GM18502 (cell line): ENCODE results near the gene CYB5R3.
"Not testable (repeated sequence)": the region's sequence is repeated elsewhere in the genome, so short reads cannot be mapped to it uniquely, and the experiment has no call there.

Experiments
- ATAC-seq: cut with Tn5 transposase; IDR thresholded peaks from one replicate; pipeline ENCODE4 v1.9.1; 2021; ENCODE audit warnings: mild to moderate bottlenecking; ENCODE audit not compliant: unreplicated experiment, poor library complexity

Gene CYB5R3

DNA sequence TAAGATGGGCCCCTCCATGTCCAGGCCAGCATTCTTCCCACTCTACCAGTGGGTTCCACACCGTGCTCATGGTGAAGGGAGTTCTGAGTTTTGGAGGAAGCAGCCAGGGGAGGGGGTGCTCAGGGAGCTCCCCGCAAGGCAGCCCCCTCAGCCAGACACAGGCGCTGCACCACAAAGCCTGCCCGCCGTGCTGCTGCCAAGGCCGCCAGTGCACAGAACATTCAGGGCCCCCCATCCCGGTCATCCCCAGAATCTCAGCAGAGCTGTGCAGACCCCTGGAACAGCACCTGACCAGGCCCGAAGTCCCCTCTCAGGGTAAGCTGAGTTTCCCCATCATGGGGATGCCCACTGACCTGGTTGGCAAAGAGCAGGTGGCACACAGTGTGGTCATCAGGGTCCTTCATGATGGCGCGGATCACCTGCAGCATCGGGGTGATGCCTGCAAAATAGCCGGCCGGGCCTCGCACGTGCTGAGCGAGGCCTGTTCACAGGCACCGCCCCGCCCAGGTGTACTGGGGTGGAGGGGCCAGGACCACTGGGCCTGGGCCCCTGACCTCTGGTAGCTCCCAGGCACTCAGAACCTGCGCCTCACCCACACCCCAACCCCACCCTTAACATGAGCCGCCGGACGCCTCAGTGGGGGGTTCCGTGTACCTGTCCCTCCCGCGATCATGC is 22.1 kb downstream of the CYB5R3 start:
- no peak for ATAC-seq

DNA sequence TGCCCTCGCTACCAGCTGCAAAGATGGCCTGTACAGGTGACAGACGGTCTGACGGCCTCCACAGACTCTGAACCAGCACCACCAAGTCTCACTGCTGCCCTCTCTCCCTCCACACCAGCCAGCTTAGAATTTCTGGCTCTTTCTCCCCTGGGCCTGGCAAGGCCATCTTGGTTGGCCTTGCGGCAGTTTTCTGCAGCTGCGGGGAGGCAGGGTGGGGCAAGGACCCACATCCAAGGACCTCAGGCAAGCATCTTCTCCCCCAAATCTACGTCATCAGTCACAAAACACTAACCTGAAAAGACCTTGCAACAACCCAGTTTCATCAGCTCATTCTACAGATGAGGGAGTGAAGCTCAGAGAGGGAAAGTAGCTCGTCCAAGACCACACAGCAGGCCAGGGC is 22.8 kb downstream of the CYB5R3 start:
- no peak for ATAC-seq

DNA sequence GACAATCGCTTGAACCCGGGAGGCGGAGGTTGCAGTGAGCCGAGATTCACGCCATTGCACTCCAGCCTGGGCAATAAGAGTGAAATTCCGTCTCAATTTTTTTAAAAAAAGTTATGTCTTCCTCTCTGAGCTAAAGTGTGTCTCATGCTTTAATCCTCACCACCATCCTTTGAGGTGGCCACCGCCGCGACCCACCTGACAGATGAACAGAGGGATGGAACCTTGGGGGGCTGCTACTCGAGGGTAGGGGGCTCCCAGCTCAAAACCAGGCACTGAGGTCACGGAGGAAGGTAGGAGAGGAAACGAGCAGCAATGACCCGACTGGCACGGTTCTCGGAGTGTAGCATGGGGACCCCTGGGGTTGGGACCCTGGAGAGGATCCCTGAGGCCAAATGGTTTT is 23.8 kb downstream of the CYB5R3 start:
- ATAC-seq = no peak

DNA sequence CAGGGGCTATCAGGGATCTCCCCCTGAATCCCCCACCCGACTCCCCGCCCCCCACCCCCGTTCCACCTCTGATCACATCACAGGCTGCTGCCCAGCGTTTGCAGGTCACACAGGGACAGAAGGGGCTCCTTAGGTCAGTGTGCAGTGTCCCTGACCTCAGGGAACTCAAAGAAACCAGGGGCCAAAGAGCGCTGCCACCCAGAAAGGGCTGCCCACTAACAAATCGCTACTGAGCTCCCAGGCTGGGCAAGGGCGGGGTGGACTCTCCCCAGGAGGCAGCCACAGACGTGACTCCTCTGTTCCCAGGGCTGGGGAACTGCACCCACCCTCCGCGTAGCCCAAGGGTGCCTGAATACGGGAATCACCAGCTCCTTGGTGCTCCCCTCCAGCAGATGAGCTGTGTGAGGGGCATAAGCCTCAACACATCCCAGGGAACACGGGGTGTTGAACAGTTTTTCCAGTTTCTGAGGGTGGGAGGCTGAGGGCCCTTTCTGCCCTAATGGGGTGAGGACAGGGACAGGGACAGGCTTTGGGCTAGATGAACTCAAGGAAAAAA is 24.6 kb downstream of the CYB5R3 start:
- ATAC-seq = no peak

DNA sequence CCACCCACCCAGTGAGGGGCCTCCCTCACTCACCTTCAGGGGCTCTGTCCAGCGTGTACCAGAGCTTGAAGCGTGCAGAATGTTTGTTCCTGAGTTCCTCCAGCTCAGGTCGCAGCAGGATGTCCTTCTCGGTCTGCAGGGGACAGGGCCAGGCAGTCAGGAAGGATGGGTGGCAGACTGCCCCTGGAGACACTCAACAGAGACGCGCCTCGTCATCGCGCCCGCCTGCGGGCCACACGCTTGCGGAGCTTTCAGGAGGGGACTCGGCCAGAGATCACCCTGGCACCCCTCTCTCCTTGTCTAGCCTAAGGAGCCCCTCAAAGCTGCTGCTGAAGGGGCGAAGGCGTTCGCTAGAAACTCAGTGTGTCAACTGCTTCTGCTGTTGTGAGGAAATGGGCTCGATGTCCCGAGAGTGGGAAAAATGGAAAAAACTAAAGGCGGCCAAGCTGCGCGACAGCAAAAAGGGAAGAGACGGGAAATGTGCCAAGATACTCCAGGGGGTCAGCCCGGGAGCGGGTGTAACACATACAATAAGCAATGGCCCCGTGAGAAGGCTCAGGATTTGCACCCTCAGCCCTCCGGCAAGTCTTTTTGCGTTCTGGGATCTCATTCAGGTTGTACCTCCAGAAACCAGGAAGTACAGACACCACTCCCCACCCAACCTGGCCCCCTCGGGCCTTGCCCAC is 25.3 kb downstream of the CYB5R3 start:
- ATAC-seq = no peak

DNA sequence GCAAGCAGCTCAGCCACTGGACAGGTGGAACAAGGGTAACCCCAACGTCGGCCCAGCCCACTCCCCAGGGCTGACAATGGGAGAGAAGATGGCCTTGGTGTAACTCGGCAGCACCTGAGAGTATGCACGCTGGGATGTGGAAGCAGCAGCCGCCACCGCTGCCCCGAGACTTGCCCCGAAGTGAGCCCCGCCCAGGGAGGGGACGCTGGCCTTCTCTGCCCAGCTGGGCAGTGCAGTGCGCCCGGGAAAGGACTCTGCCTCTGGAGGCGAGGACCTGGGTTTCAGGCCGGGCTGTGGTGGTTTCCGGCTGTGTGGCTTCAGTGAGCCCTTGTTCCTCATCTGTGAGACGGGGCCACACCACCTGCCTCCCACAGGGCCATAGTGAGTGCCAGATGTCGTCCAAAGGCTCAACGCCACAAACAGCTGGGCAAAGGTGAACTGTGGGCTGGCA is 25.9 kb downstream of the CYB5R3 start:
- ATAC-seq = no peak

DNA sequence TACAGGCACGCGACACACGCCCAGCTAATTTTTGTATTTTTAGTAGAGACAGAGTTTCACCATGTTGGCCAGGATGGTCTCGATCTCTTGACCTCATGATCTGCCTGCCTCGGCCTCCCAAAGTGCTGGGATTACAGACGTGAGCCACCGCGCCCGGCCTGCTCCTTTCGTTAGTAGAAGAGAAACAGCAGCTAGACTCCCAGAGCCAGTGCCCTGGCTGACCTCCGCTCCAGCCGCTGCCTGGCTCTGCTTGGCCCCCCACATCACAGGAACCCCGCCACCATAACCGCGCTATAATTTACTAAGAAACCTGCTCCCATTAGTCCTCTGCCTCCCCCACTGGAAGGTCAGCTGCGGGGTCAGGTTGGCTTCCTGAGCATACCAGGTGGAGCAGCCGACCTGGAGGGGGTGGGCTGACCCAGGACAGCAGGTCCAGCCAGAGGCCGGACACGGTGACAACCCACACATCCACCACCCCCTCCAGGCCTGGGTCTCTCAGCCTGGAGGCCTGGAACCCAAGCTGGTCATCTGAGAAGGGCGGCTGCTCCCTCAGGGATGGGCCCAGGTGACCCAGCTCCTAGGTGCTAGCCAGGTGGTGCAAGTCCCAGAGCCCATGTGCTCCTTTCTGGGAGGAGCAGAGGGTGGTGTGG is 27.0 kb downstream of the CYB5R3 start:
- no peak for ATAC-seq

DNA sequence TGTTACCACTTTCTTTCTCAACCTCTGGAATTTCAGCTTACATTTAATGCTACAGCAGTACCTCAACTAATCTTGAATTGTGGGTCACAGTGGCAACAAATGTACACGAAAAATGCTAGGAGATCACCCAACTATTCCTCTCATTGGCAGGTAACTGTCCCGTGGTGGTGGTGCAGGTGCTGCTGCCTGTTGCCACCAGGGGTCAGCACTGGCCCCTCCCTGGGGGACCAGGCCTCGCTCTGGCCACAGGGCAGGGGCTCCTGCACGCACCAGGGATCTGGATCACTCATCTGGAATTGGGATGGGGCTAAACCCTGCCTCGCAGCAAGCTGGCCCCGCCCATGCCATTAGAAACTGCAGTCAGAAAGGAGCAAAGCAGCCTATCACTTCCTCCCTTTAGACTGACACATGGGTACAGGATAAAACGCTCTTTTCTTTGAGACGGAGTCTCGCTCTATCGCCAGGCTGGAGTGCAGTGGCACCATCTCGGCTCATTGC is 27.6 kb downstream of the CYB5R3 start:
- no peak for ATAC-seq

DNA sequence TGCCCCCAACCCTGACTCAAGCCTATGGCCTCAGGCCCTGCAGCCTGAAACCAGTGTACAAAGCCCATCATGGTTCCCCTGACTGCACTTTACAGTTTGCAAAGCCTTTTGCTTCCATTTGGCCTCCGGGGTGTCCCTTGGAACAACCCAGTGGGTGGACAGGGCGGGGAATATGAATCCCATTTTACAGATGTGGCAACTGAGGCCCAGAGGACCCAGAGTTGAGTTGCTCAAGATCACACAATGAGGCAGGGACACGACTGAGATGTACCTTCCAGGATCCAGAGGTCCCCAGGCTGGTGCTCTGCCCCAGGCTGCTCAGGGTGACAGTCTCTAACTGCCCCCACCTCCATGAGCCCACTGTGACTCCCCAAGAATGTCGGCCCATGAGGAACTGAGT is 29.1 kb downstream of the CYB5R3 start:
- ATAC-seq = no peak

DNA sequence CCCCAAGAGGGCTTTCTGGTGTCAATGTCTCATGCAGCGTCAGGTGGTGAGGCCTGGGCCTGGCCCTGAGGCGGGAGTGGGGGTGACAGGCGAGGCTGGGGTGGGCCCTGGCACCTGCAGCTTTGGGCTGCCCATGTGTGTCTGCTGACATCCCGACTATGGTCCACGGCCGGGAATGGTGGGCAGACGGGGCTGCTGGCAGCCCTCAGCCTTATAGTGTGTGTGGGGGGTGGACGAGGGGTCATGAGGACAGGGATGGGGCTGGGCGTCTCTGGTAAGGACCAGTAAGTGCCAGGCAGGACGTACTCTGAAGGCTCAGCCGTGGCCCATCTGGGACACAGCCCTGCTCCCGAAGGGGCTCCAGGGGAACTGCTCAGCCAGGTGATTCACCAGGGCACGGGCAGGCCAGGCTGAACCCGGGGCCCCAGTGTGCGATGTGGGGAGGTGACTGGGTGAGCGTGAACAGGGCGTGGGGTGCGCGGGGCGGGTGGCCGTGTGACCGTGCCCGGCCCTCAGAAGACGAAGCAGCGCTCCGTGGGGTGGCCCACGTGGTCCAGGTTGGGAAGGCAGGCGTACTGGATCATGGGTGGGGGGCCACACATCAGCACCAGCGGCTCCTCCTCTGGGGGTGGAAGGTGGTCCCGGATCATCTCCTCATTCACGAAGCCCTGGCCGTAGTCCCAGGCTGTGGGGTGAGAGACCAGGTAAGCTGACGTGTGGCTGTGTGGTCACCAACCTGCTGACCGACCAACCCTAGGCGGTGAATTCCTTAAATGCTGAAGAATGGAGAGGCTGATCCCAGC is 29.7 kb downstream of the CYB5R3 start:
- no peak for ATAC-seq

DNA sequence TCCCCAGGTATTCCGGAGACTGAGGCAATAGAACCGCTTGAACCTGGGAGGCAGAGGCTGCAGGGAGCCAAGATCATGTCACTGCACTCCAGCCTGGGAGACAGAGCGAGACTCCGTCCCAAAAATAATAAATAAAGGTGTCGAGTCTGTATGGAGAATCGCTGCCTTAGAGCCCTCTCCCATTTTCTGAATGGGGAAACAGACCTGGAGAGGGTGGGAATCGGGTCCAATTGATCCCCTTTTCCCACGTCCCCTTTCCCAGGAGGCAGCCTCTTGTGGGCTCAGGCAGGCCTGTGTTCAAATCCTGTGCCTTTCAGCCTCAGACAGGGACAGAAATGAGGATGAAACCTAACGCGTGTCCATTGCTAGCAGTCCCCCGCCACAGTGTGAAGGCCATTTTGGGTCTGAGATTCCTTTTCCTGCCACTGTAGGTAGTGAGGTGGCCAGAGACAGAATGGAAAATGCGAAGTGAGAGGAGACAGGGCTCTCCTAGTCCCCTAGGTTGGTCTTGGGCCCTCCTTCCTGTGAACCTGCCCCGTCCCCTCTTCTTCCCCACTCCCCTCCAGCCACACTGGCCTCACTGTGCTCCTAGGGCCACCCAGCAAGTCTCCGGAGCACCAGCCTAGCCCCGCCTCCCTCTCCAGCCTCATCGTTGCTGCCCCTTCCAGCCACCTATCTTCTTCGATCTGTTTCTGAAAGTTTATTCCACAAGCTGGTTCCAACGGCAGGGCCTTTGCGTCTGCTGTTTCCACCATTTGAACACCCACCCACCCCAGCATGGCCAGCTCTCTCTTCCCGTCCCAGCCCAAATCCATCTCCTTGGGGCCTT is 31.8 kb downstream of the CYB5R3 start:
- ATAC-seq = no peak

DNA sequence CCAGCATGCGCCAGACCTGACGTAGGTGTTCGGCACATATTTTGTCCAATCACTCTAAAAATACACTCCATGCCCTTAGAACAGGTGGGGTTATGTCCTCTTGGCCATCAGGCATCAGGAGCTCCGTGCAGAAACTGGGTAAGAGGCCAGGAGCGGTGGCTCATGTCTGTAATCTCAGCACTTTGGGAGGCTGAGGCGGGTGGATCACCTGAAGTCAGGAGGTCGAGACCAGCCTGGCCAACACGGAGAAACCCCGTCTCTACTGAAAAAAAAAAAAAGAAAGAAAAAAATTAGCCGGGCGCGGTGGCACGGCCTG is 33.4 kb downstream of the CYB5R3 start:
- not testable (repeated sequence) for ATAC-seq

DNA sequence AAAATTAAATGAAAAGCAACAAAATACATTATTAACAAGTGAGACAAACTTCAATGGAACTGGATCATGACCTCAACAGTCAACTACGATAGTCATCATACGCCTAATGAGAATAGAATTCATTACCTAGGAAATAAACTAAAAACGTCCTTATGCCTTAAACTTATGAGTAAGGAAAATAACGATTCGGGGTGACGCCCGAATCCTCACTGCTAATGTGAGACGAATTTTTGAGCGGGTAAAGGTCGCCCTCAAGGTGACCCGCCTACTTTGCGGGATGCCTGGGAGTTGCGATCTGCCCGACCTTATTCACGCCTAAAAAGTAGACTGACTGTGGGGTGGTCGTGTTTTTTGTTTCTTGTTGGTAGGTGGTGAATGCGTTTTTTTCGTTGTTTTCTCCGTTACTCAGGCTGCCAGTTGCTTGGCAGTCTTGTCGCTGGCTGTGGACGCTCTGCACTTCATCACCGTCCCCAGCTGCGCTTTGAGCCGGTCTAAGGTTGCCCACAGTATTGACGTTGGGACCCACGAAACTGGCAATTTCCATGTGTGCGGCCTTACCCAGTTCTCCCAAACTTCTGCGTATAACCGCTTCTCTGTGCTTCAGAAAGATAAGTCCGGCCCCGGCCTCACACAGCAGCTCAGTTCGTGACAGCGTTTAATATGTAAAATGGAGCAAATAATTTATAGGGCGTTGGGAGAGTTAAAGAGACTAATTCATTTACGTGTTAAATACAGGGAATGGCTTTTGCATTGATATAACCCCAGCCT is 33.9 kb downstream of the CYB5R3 start:
- ATAC-seq = peak; percentile 59

DNA sequence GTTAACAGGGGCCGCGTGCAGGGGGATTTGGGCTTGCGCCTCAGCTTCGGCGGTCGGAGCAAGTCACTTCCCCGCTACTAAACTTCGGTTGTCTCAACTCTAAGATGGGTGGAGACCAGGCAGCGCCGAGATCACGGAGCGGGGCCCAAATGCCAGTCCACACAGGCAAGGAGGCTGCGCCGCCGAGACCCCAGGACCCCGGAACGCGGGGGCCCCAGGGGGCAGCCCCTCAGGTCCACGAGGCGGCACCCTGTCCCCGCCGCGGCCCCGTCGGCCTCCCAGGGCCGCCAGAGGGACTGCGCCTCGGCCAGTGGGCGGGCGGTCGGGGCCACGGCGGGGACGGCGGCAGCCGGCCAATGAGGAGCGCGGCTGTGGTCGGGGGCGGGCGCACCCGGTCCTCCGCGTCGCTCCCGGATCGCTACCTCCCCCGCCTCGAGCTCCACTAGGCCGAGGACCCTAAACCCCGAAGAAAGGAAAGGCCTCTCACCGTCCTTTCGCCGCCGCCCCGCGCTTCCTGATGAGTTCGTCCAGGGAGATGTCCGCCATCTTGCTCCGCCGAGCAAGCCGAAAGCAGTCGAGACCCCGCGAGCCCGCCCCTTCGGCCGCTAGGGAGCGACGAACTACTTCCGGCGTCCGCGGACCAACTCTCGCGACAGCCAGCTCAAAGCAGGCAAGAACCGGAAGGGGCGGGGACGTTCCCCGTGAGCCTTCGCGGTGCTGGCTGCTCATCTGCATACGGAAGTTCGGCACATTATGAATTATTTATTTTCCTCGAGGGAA is 34.7 kb downstream of the CYB5R3 start, which contains the start of gene POLDIP3:
Gene POLDIP3 (minus strand): TSS at position 572 of the 780 bp plus-strand sequence. CDS start 26 bp downstream, at position 546.
- ATAC-seq = peak; percentile 74

DNA sequence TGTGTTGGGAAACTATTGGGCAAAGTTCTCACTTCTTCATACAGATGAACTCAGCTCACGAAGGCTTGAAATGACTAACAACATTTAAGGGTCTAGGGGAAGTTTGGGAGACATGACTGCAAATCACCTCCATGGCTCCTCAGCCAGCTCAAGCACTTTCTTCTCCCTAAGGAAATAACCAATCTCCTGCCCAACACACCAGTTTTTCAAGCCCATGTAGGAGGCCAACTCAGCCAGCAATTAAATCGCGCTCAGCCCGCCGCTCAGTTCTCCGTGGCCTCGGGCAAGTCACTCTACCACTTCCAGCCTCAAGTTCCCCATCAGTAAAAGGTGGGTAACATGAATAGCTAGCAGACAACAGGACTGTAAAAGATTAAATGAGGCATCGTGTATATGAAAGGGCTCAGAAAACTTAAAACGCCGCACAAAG is 35.3 kb downstream of the CYB5R3 start:
- ATAC-seq = no peak

DNA sequence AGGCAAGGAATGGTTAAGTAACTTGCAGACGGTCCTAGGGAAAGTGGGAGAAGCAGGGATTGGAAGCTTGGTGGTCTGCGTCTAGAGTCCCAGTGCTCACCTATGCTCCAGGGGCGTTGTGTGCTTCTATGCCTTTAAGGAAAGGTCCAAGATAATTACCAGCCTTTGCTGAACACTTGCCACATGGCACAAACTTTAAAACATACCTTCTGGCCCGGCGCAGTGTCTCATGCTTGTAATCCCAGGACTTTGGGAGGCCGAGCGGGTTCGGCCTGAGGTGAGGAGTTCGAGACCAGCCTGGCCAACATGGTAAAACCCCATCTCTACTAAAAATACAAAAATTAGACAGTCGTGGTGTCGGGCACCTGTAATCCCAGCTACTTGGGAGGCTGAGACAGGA is 36.9 kb downstream of the CYB5R3 start:
- no peak for ATAC-seq

DNA sequence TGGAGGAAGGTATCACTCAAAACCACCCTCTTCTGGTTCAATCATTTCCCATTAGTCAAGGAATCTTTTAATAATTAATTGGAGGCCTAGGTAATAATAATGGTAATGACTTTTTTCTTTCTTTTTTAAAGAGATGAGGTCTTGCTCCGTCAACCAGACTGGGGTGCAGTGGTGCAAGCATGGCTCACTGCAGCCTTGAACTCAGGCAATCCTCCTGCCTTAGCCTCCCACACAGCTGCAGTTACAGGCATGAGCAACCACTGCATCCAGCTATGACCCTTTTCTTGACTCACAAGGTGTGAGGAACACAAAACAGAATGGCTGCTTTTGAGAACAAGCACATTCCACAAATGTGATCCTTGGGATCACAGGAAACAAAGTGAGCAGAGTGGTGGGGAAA is 38.1 kb downstream of the CYB5R3 start:
- ATAC-seq = no peak

DNA sequence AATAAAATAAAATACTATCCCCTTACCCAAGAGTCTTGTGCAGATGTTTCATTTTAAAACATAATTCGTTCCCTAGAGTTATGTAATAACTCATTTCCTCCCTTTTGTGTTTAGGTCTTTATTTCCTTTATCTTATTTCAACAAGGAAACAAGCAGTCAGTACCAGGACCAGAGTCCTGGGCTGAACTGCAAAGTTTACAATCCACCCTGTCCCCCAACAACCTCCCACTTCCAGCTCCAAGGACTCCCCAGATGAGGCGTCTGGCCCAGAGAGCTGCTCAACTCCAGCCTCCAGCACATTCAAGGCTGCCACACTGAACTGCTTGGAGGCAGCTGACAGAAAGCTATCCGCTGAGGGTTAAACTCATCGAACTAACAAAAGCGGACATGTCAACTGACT is 39.0 kb downstream of the CYB5R3 start:
- no peak for ATAC-seq
